ENCODE measurements around the gene ZNF638. TPM values are rescaled to one million over a fixed set of nuclear protein-coding genes. Genes with fewer than 3 reads are reported as not detected.

The ZNF638 gene
- total RNA-seq, 2 donors from 2014 or later: 73.2 to 76.9 TPM

DNA sequence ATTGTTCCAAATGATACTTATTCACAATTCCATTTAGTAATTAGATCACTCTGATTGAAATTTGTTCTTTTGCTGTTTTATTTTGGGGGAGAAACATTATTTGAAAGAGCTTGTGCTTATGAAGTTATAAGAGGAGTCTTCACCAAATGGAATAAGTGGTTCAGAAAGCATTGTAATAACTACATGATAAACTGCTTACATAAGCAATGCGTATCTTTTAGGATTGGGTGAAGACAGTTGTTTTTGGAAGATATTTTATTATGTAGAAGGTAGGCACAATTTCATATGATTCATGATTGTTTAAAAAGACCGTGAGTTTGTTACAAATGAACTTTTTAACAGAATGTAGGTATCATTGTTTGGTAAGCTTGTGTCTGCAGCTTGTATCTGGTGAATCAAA, 14.5 kb downstream of the ZNF638 start:
- Histone ChIP-seq H3K27ac (no peak overlapping the region), H3K4me3 (no peak overlapping the region), H3K4me1 (no peaks in the 10 kb centered on the region), H3K27me3 (no peaks in the 10 kb centered on the region), H3K36me3 (no peaks in the 10 kb centered on the region), H3K9me3 (no peaks in the 10 kb centered on the region), H3K9ac (ENCODE audit: low read depth in 2 of 2, low read length in 2 of 2) (no peak overlapping the region)
- DNase-seq: no peak
- intact Hi-C loops (cut with DNase I): no loop called here
- TF ChIP-seq, protein P1, sequence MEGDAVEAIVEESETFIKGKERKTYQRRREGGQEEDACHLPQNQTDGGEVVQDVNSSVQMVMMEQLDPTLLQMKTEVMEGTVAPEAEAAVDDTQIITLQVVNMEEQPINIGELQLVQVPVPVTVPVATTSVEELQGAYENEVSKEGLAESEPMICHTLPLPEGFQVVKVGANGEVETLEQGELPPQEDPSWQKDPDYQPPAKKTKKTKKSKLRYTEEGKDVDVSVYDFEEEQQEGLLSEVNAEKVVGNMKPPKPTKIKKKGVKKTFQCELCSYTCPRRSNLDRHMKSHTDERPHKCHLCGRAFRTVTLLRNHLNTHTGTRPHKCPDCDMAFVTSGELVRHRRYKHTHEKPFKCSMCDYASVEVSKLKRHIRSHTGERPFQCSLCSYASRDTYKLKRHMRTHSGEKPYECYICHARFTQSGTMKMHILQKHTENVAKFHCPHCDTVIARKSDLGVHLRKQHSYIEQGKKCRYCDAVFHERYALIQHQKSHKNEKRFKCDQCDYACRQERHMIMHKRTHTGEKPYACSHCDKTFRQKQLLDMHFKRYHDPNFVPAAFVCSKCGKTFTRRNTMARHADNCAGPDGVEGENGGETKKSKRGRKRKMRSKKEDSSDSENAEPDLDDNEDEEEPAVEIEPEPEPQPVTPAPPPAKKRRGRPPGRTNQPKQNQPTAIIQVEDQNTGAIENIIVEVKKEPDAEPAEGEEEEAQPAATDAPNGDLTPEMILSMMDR (IDR thresholded peaks at IDR 0.05): no peak

- no peak for DNase-seq
- Histone ChIP-seq H3K4me3 (no peak overlapping the region), H3K9me3 (no peaks in the 10 kb centered on the region)
Measured at GRCh38 chr2:71347517-71347916, 15.9 kb downstream of the ZNF638 start.

GRCh38 chr2:71348302-71348701, 16.7 kb downstream of the ZNF638 start:
- intact Hi-C loops (cut with DNase I): no loop called here
- Histone ChIP-seq H3K4me3 (no peak overlapping the region), H3K36me3 (no peaks in the 10 kb centered on the region), H3K4me1 (no peaks in the 10 kb centered on the region), H3K9ac (ENCODE audit: low read depth in 2 of 2, low read length in 2 of 2) (no peak overlapping the region), H3K27me3 (no peaks in the 10 kb centered on the region), H3K9me3 (no peaks in the 10 kb centered on the region), H3K27ac (no peak overlapping the region)
- no peak for DNase-seq
- TF ChIP-seq, protein P1 (IDR thresholded peaks at IDR 0.05): no peak

More at GRCh38 chr2:71347517-71347916, 15.9 kb downstream of the ZNF638 start:
- Histone ChIP-seq H3K27ac (no peak overlapping the region), H3K4me1 (no peaks in the 10 kb centered on the region), H3K9ac (ENCODE audit: low read depth in 2 of 2, low read length in 2 of 2) (no peak overlapping the region), H3K27me3 (no peaks in the 10 kb centered on the region), H3K36me3 (no peaks in the 10 kb centered on the region)
- TF ChIP-seq, protein P1 (IDR thresholded peaks at IDR 0.05): no peak
- intact Hi-C loops (cut with DNase I): no loop called here

- Histone ChIP-seq H3K27ac (no peak overlapping the region), H3K4me1 (no peaks in the 10 kb centered on the region), H3K27me3 (no peaks in the 10 kb centered on the region), H3K9ac (ENCODE audit: low read depth in 2 of 2, low read length in 2 of 2) (no peak overlapping the region), H3K9me3 (no peaks in the 10 kb centered on the region), H3K4me3 (no peak overlapping the region), H3K36me3 (no peaks in the 10 kb centered on the region)
- intact Hi-C loops (cut with DNase I): no loop called here
- DNase-seq: no peak
- TF ChIP-seq, protein P1 (IDR thresholded peaks at IDR 0.05): no peak
Measured at GRCh38 chr2:71353248-71353647, 21.7 kb downstream of the ZNF638 start.

DNA sequence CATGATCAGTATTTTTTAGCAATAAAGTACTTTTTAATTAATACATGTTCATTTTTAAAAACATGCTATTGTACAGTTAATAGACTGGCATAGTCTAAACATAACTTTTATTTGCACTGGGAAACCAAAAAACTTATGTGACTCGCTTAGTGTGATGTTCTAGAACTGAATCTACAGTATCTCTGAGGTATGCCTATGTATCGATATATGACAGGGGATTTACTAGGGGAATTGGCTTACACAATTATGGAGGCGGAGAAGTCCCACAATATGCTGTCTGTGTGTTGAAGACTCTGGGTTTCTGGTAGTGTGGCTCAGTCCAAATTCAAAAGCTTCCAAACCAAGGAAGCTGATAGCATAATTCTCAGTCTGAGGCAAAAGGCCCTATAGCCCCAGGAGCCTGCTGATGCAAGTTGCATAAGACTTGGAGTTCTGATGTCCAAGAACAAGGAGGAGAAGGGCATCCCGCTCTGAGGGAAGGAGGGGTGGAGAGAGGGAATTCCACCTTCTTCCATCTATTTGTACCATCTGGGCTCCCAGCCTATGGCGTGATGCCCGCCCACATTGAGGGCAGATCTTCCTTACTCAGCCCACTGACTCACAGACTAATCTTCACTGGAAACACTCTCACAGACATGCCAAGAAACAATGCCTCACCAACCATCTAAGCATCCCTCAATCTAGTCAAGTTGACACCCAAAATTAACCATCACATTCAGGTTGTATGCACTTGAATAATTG, 27.5 kb downstream of the ZNF638 start:
- H3K36me3 ChIP-seq: no peaks in the 10 kb centered on the region
- H3K27ac ChIP-seq: no peak overlapping the region
- intact Hi-C loops (cut with DNase I): no loop called here
- H3K9me3 ChIP-seq: no peaks in the 10 kb centered on the region
- H3K9ac ChIP-seq (ENCODE audit: low read depth in 2 of 2, low read length in 2 of 2): no peak overlapping the region
- DNase-seq: no peak
- no peak overlapping the region for H3K4me3 ChIP-seq
- TF ChIP-seq, protein P1 (IDR thresholded peaks at IDR 0.05): no peak
- no peaks in the 10 kb centered on the region for H3K27me3 ChIP-seq
- no peaks in the 10 kb centered on the region for H3K4me1 ChIP-seq

Data from colonic mucosa (tissue), 4 donors.